Smooth muscle cell (in vitro differentiated cells): ENCODE results near the gene ABHD12. TPM values are rescaled to one million over a fixed set of nuclear protein-coding genes. Genes with fewer than 3 reads are reported as not detected.

ENCODE experiments used
- DNase-seq: peaks from one replicate; lab custom pipeline; 2025; ENCODE audit not compliant: unreplicated experiment; lab: John Stamatoyannopoulos, UW
- H2AFZ ChIP-seq: fragments of 200-600 bp; sonication (generic); 2 replicates; pipeline ENCODE4 v1.6.0; 2016; ENCODE audit warnings: antibody characterized with exemption, low read depth, mild to moderate bottlenecking
- H3F3A ChIP-seq: fragments of 200-600 bp; sonication (generic); 2 replicates; pipeline ENCODE4 v1.6.0; 2017; ENCODE audit warnings: antibody characterized with exemption, low read depth
- H3K27ac ChIP-seq: fragments of 200-600 bp; sonication (generic); 2 replicates; pipeline ENCODE4 v1.5.1; 2016; ENCODE audit warnings: low read depth, mild to moderate bottlenecking
- H3K27me3 ChIP-seq: fragments of 200-600 bp; sonication (generic); 2 replicates; pipeline ENCODE4 v1.6.1; 2016; ENCODE audit warnings: low read depth, mild to moderate bottlenecking
- H3K36me3 ChIP-seq: fragments of 200-600 bp; sonication (generic); 2 replicates; pipeline ENCODE4 v1.5.1; 2016; ENCODE audit warnings: low read depth
- H3K4me1 ChIP-seq: fragments of 200-600 bp; sonication (generic); 2 replicates; pipeline ENCODE4 v1.5.1; 2016; ENCODE audit warnings: low read depth
- H3K4me2 ChIP-seq: fragments of 200-600 bp; sonication (generic); 2 replicates; pipeline ENCODE4 v1.6.0; 2016; ENCODE audit warnings: mild to moderate bottlenecking
- H3K4me3 ChIP-seq: fragments of 200-600 bp; sonication (generic); 2 replicates; pipeline ENCODE4 v1.5.1; 2016; ENCODE audit warnings: mild to moderate bottlenecking
- H3K79me2 ChIP-seq: fragments of 200-600 bp; sonication (generic); 2 replicates; pipeline ENCODE4 v1.6.0; 2016; ENCODE audit warnings: low read depth, mild to moderate bottlenecking
- H3K9ac ChIP-seq: fragments of 200-600 bp; sonication (generic); 2 replicates; pipeline ENCODE4 v1.6.0; 2016; ENCODE audit warnings: low read depth
- H3K9me3 ChIP-seq: fragments of 200-600 bp; sonication (generic); replicated peaks from 2 replicates; pipeline ENCODE4 v1.5.1; 2016; ENCODE audit warnings: low read depth
- H4K20me1 ChIP-seq: fragments of 200-600 bp; sonication (generic); 2 replicates; pipeline ENCODE4 v1.6.0; 2016; ENCODE audit warnings: low read depth
- CTCF ChIP-seq: fragments of 200-600 bp; sonication (generic); IDR thresholded peaks from 2 replicates; pipeline ENCODE4 v1.5.1; 2017; ENCODE audit warnings: borderline replicate concordance, mild to moderate bottlenecking, antibody characterized with exemption; ENCODE audit not compliant: insufficient read depth, poor library complexity, severe bottlenecking
- WGBS: methylation state at CpG from one replicate; pipeline ENCODE4 v1.1.7; 2016; ENCODE audit warnings: low lambda C conversion rate; 5-methylcytosine and 5-hydroxymethylcytosine counted together
- polyA plus RNA-seq: library from polyadenylated mRNA; unstranded; fragments of >200 nt; fragmentation: Nextera tagmentation; extraction: Ambion mirVana; gene quantifications from 2 replicates; pipeline ENCODE4 v1.2.1, GENCODE V29; 2016
- total RNA-seq: library from RNA; depleted of rRNA; stranded (reverse); fragments of >200 nt; gene quantifications from 2 replicates; pipeline ENCODE4 v1.2.3, GENCODE V29; 2014

ABHD12 gene
- total and polyA plus RNA-seq, 2 experiments from 2014 or later, result 18.5 to 41.8 TPM

- Histone ChIP-seq H3K27me3 (no peaks in the 10 kb centered on the region), H3K4me1 (peaks cover 22% of the 10 kb centered on the region), H2AFZ (no peak overlapping the region), H4K20me1 (peaks cover 38% of the 10 kb centered on the region), H3K9ac (no peak overlapping the region), H3K36me3 (no peaks in the 10 kb centered on the region), H3K4me2 (no peak overlapping the region), H3K4me3 (no peak overlapping the region), H3K79me2 (peaks cover 31% of the 10 kb centered on the region), H3K27ac (no peak overlapping the region), H3K9me3 (no peaks in the 10 kb centered on the region), H3F3A (no peaks in the 10 kb centered on the region)
- WGBS, result 71% methylated on average over 3 of the region's 3 CpGs
- DNase-seq, result no peak
- TF ChIP-seq CTCF, result no peak
Observed at GRCh38 chr20:25355011-25355595, 35.5 kb downstream of the ABHD12 start.

- TF ChIP-seq CTCF, result no peak
Observed at GRCh38 chr20:25353747-25354705, 36.6 kb downstream of the ABHD12 start.

GRCh38 chr20:25353353-25353746 is 37.3 kb downstream of the ABHD12 start:
- Histone ChIP-seq H3K79me2 (peaks cover 22% of the 10 kb centered on the region), H3K9ac (no peak overlapping the region)
- no peak for DNase-seq

More at GRCh38 chr20:25353747-25354705, 36.6 kb downstream of the ABHD12 start:
- Histone ChIP-seq H3K36me3 (no peaks in the 10 kb centered on the region), H3K4me2 (no peak overlapping the region), H3K27ac (no peak overlapping the region), H3F3A (no peaks in the 10 kb centered on the region), H3K9me3 (no peaks in the 10 kb centered on the region), H3K9ac (no peak overlapping the region), H3K4me3 (no peak overlapping the region), H3K79me2 (peaks cover 25% of the 10 kb centered on the region), H3K4me1 (peaks cover 22% of the 10 kb centered on the region), H3K27me3 (no peaks in the 10 kb centered on the region), H2AFZ (no peak overlapping the region), H4K20me1 (peaks cover 38% of the 10 kb centered on the region)
- WGBS, result 78% methylated on average over 15 of the region's 15 CpGs
- DNase-seq, result no peak

More at GRCh38 chr20:25353353-25353746, 37.3 kb downstream of the ABHD12 start:
- Histone ChIP-seq H3K36me3 (no peaks in the 10 kb centered on the region), H3K27me3 (no peaks in the 10 kb centered on the region), H3K9me3 (no peaks in the 10 kb centered on the region), H2AFZ (no peak overlapping the region), H3F3A (no peaks in the 10 kb centered on the region), H3K4me1 (peaks cover 22% of the 10 kb centered on the region), H4K20me1 (peaks cover 38% of the 10 kb centered on the region), H3K27ac (no peak overlapping the region), H3K4me2 (no peak overlapping the region), H3K4me3 (no peak overlapping the region)
- no peak for TF ChIP-seq CTCF
- 88% methylated on average over 3 of the region's 3 CpGs for WGBS
